HepG2 (cell line): ENCODE measurements around the gene STX1B.

ENCODE experiments used
- EP300 ChIP-seq, 3 experiments: sonication (generic) in 1 of 3; formaldehyde crosslinking in 1 of 3; IDR thresholded peaks; 2 replicates each; pipeline versions ENCODE4 v1.5.1 to v1.6.1; 2011 to 2020; ENCODE audit warnings: low read depth in 2 of 3, low read length in 2 of 3, borderline replicate concordance in 1 of 3, improper control_type of control experiment in 1 of 3, mild to moderate bottlenecking in 1 of 3, missing genetic modification reagents in 1 of 3, moderate library complexity in 1 of 3
- MAFG ChIP-seq: sonication (generic); formaldehyde crosslinking; IDR thresholded peaks from 2 replicates; pipeline ENCODE4 v1.5.1; 2020; ENCODE audit warnings: mild to moderate bottlenecking, missing genetic modification reagents
- ZNF501 ChIP-seq: sonication (generic); formaldehyde crosslinking; IDR thresholded peaks from 2 replicates; pipeline ENCODE4 v1.5.1; 2020; ENCODE audit warnings: mild to moderate bottlenecking, moderate library complexity, missing genetic modification reagents
- TF ChIP-seq, protein P1 (sequence below): sonication (generic); formaldehyde crosslinking; IDR thresholded peaks from 2 replicates; pipeline ENCODE4 v1.4.0; 2020; ENCODE audit warnings: missing genetic modification reagents

DNA sequence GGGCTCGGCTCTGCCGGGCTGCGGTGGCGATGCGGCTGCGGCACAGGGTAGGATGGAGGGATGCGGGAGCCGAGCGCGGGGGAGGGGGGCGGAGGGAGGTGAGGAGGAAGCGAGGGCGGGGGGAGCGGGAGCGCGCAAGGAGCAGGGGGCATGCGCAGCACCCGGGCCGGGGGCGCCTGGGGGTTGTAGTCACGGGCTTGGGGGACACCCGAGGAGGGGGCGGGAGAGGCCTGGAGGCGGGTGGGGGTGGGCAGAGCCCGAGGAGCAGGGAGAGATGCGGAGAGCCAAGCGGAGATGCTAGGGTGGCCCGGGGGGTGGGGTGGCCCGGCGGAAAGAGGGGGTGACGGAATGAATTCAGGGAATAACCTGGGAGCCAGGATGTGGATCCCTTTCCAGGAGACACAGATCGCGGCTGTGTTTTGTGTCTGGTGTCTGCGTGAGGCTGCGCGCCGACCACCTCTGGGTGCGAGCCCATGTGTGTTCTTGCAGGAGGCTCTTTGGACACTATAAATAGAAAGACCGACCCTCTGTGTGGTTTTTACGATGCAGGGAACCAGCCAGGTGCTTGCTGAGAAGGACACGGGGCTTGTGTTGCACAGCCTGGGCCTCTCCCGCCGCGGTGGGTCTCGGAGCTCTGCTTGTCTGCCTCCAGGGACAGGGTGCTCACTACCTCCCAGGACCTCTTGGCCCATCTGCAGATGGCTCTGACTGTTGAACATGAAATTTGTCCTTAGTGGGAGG is at the start of gene STX1B:
- TF ChIP-seq EP300 (IDR thresholded peaks at IDR 0.05; ENCODE audit: low read depth in 2 of 2, low read length in 2 of 2) (no peak), EP300 (CRISPR knock-in tag; IDR thresholded peaks at IDR 0.05; ENCODE audit: borderline replicate concordance) (no peak), ZNF501 (CRISPR knock-in tag) (no peak), MAFG (no peak)
- TF ChIP-seq, protein P1, sequence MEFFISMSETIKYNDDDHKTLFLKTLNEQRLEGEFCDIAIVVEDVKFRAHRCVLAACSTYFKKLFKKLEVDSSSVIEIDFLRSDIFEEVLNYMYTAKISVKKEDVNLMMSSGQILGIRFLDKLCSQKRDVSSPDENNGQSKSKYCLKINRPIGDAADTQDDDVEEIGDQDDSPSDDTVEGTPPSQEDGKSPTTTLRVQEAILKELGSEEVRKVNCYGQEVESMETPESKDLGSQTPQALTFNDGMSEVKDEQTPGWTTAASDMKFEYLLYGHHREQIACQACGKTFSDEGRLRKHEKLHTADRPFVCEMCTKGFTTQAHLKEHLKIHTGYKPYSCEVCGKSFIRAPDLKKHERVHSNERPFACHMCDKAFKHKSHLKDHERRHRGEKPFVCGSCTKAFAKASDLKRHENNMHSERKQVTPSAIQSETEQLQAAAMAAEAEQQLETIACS = no peak
